Endothelial cell of umbilical vein (primary cell): ENCODE data around the gene CCR5AS.

Experiments used
- BruUV-seq: library from RNA; stranded (reverse); fragments of 400-500 nt; replicated peaks from 2 replicates; lab custom pipeline; 2021; lab: Mats Ljungman, UMichigan
- CTCF ChIA-PET: fragments of 300-600, 350-600 bp; sonication (Branson Sonifier 250); formaldehyde crosslinking; loops from one replicate; lab custom pipeline; 2021; ENCODE audit warnings: antibody characterized with exemption, inconsistent platforms; lab: Charles Lee
- POLR2A ChIA-PET: fragments of 300-600, 350-600 bp; sonication (Branson Sonifier 250); formaldehyde crosslinking; loops from one replicate; lab custom pipeline; 2021; ENCODE audit warnings: antibody characterized with exemption, inconsistent platforms; lab: Charles Lee
- DNase-seq: peaks from one replicate; pipeline ENCODE4 v3.0.0-alpha.2; 2011; ENCODE audit warnings: low read depth, low spot score
- FAIRE-seq: peaks from 2 replicates; lab custom pipeline; 2011; peaks lifted over from hg19 to GRCh38; lab: Jason Lieb, UNC
- H2AFZ ChIP-seq: 2 replicates; pipeline ENCODE4 v1.6.0; 2012; ENCODE audit warnings: low read depth, low read length, control low read depth, inconsistent platforms
- H3K27ac ChIP-seq: 2 replicates; pipeline ENCODE4 v1.5.1; 2011; ENCODE audit warnings: low read depth, mild to moderate bottlenecking, control low read depth, low read length, moderate library complexity; ENCODE audit not compliant: insufficient read depth
- H3K27me3 ChIP-seq, 2 experiments: 2 replicates each; pipeline versions ENCODE4 v1.6.0 to v1.6.1; 2011; ENCODE audit warnings: low read length in 2 of 2, mixed read lengths in 1 of 2; ENCODE audit not compliant: control insufficient read depth in 2 of 2, insufficient read depth in 2 of 2
- H3K36me3 ChIP-seq, 2 experiments: 2 replicates in 1 of 2; 3 replicates in 1 of 2; pipeline ENCODE4 v1.5.1; 2011; ENCODE audit warnings: low read length in 2 of 2, mild to moderate bottlenecking in 1 of 2, moderate library complexity in 1 of 2; ENCODE audit not compliant: control insufficient read depth in 2 of 2, insufficient read depth in 2 of 2; ENCODE audit errors: extremely low read depth in 1 of 2
- H3K4me1 ChIP-seq: 3 replicates; pipeline ENCODE4 v1.5.1; 2011; ENCODE audit warnings: mild to moderate bottlenecking, low read length; ENCODE audit not compliant: control insufficient read depth, insufficient read depth; ENCODE audit errors: extremely low read depth
- H3K4me2 ChIP-seq: 2 replicates; pipeline ENCODE4 v1.6.1; 2011; ENCODE audit warnings: low read length, control low read depth, mixed read lengths; ENCODE audit not compliant: insufficient read depth
- H3K4me3 ChIP-seq, 3 experiments: fragments of 200-600 bp in 1 of 3; sonication (generic), shearing (Covaris generic) in 1 of 3; replicated peaks in 1 of 3; 2 replicates each; pipeline ENCODE4 v1.5.1; 2011 to 2016; ENCODE audit warnings: control low read depth in 3 of 3, low read length in 3 of 3, mild to moderate bottlenecking in 2 of 3, inconsistent platforms in 1 of 3, low read depth in 1 of 3, moderate library complexity in 1 of 3; ENCODE audit not compliant: insufficient read depth in 1 of 3
- H3K79me2 ChIP-seq: 2 replicates; pipeline ENCODE4 v1.6.0; 2012; ENCODE audit warnings: low read length, inconsistent platforms; ENCODE audit not compliant: control insufficient read depth, insufficient read depth
- H3K9ac ChIP-seq: replicated peaks from 2 replicates; pipeline ENCODE3; 2011; ENCODE audit warnings: low read length, control low read depth; ENCODE audit not compliant: insufficient read depth; ENCODE audit errors: extremely low read depth
- H3K9me1 ChIP-seq: replicated peaks from 3 replicates; pipeline ENCODE4 v1.6.0; 2011; ENCODE audit warnings: mild to moderate bottlenecking, low read length; ENCODE audit not compliant: control insufficient read depth, insufficient read depth; ENCODE audit errors: extremely low read depth
- H3K9me3 ChIP-seq: replicated peaks from 2 replicates; pipeline ENCODE4 v1.5.1; 2012; ENCODE audit warnings: low read length, inconsistent platforms; ENCODE audit not compliant: control insufficient read depth, insufficient read depth
- H4K20me1 ChIP-seq: replicated peaks from 2 replicates; pipeline ENCODE3; 2011; ENCODE audit warnings: mild to moderate bottlenecking, low read length; ENCODE audit not compliant: control insufficient read depth, insufficient read depth; ENCODE audit errors: extremely low read depth
- CTCF ChIP-seq, 2 donors: IDR thresholded peaks; 1 replicate in 1 of 2; 2 replicates in 1 of 2; pipeline ENCODE4 v1.5.1; 2011; ENCODE audit warnings: low read length in 2 of 2, mild to moderate bottlenecking in 2 of 2, moderate library complexity in 2 of 2, control low read depth in 1 of 2, inconsistent platforms in 1 of 2, low read depth in 1 of 2; ENCODE audit not compliant: insufficient read depth in 1 of 2; ENCODE audit errors: extremely low read depth in 1 of 2
- EZH2 ChIP-seq: IDR thresholded peaks from 2 replicates; pipeline ENCODE4 v1.6.1; 2012; ENCODE audit warnings: borderline replicate concordance, low read depth, mild to moderate bottlenecking, moderate library complexity, low read length, inconsistent platforms; ENCODE audit not compliant: severe bottlenecking
- FOS ChIP-seq: IDR thresholded peaks from 2 replicates; pipeline ENCODE4 v1.6.1; 2011; ENCODE audit warnings: mild to moderate bottlenecking, low read length, moderate library complexity, borderline replicate concordance; ENCODE audit not compliant: insufficient read depth
- GATA2 ChIP-seq: IDR thresholded peaks from 2 replicates; pipeline ENCODE4 v1.7.0; 2011; ENCODE audit warnings: low read depth, mild to moderate bottlenecking, moderate library complexity, mixed read lengths, low read length; ENCODE audit not compliant: insufficient read length, insufficient read depth
- JUN ChIP-seq: IDR thresholded peaks from 2 replicates; pipeline ENCODE4 v1.6.1; 2011; ENCODE audit warnings: borderline replicate concordance, low read depth; ENCODE audit not compliant: insufficient read length, insufficient read depth
- POLR2AphosphoS5 ChIP-seq: IDR thresholded peaks from 2 replicates; pipeline ENCODE4 v1.6.1; 2012; ENCODE audit warnings: low read depth, mild to moderate bottlenecking, control low read depth, low read length, moderate library complexity; ENCODE audit not compliant: insufficient read depth
- dilution Hi-C: fragments of 300-500 bp; cut with MboI; formaldehyde crosslinking; loops from one replicate; pipeline ENCODE4 v1.15.0; 2019; ENCODE audit warnings: low sequenced_read_pairs; ENCODE audit not compliant: extremely low pct_ligation_motif_present
- intact Hi-C: fragments of 100-400 bp; cut with micrococcal nuclease; formaldehyde crosslinking; loops from one replicate; pipeline ENCODE4 v1.10.0; 2022

Gene CCR5AS

DNA sequence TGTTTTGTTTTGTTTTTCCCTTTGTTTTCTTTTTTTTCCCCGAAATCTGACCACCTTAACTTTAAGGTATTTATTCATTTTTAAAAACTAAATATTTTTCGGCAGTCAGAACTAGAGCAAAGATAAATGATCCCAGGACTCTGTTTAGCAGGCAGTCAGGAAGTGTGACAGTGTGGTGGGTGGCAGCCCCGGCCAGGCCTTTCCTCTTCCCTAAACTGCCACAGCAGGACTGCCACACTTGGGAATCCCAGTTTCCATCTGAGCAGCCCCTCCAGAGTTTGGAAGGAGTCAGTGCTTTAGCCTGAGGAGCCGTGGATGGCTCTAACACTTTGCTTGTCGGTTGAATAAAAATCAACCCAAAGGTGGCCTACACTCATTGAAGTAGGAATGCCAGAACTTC lies 7.1 kb upstream of the CCR5AS start:
- H3K9me3 ChIP-seq: no peaks in the 10 kb centered on the region
- H3K9me1 ChIP-seq: no peaks in the 10 kb centered on the region
- dilution Hi-C loops: no loop called here
- H3K79me2 ChIP-seq: no peaks in the 10 kb centered on the region
- H3K4me1 ChIP-seq: peaks cover 21% of the 10 kb centered on the region
- no peak overlapping the region for H3K27ac ChIP-seq
- DNase-seq (no peak), FAIRE-seq (no peak)
- no peak overlapping the region for H3K4me2 ChIP-seq
- no peak overlapping the region for H3K4me3 ChIP-seq
- BruUV-seq: no TSS peak
- intact Hi-C loops: loop anchor here (5.0 kb wide), 1 partner anchor 417 kb away; the partner anchor contains the start of gene FYCO1
- H3K36me3 ChIP-seq: no peaks in the 10 kb centered on the region
- no peaks in the 10 kb centered on the region for H4K20me1 ChIP-seq
- no peak overlapping the region for H3K9ac ChIP-seq
- H3K27me3 ChIP-seq: no peaks in the 10 kb centered on the region
- CTCF ChIA-PET: interaction anchor here (1.4 to 2.0 kb wide), 2 partner anchors 13 to 137 kb away, joined by 4 to 7 read pairs; no protein-coding TSS in a partner anchor
- no peak overlapping the region for H2AFZ ChIP-seq
- TF ChIP-seq GATA2: no peak
- TF ChIP-seq EZH2: no peak
- no peak for TF ChIP-seq POLR2AphosphoS5
- TF ChIP-seq FOS: no peak
- TF ChIP-seq JUN: no peak
- TF ChIP-seq CTCF (IDR thresholded peaks at IDR 0.05; ENCODE audit: extremely low read depth in 1 of 2, insufficient read depth in 1 of 2, low read depth in 1 of 2, low read length in 2 of 2): no peak
- POLR2A ChIA-PET: no interaction called here
